Ammon's horn (tissue), 1 donor: ENCODE measurements around the gene SELENOI.
"Not testable (repeated sequence)": the region's sequence is repeated elsewhere in the genome, so short reads cannot be mapped to it uniquely, and the experiment has no call there.

Experiments used
- DNase-seq: peaks from one replicate; pipeline ENCODE4 v3.0.0-alpha.2; 2016; ENCODE audit warnings: low spot score

Gene SELENOI

GRCh38 chr2:26327291-26328272 is 18.4 kb upstream of the SELENOI start:
- DNase-seq = no peak

DNA sequence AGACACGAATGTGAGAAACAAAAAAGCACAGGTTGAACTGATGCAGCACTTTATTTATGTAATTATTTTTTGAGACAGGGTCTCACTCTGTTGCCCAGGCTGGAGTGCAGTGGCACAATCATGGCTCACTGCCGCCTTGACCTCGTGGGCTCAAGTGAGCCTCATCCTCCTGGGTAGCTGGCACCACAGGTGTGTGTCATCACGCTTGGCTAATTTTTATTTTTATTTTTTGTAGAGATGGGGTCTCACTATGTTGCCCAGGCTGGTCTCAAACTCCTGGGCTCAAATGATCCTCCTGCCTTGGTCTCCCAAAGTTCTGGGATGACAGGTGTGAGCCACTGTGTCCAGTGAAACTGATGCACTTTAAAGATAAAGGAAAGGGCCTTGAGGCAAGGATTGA is 16.9 kb upstream of the SELENOI start:
- not testable (repeated sequence) for DNase-seq

DNA sequence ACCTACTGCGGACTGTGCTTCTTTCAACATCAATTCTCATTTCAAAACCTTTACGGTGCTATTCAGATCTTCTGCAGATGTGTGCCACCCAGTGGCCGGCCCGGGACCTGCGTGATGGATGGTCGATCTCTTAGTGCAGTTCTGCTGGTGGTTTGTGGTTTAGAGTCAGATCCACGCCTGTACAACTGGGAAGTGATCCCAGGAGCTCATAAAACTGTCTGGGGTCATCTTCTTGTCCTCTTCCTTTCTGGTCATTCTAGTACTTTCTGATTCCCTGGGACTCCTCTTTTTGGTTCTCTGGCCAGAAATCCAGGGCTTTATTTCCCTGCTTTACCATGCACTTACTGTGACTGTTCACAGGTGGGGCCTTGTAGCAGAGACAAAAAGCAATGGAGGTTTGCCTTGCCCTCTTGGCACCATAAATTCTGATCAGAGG is 15.8 kb upstream of the SELENOI start:
- peak; percentile 92 for DNase-seq

GRCh38 chr2:26330604-26331003 is 15.3 kb upstream of the SELENOI start:
- DNase-seq = no peak

DNA sequence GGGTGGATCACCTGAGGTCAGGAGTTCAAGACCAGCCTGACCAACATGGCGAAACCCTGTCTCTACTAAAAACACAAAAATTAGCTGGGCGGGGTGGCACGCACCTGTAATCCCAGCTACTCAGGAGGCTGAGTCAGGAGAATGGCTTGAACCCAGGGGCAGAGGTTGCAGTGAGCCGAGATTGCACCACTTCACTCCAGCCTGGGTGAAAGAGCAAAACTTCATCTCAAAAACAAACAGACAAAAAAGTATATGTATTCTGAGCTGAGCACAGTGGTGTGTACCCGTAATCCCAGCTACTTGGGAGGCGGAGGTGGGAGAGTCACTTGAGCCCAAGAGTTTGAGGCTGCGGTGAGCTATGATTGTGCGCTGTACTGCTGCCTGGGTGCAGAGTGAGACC is 14.6 kb upstream of the SELENOI start:
- DNase-seq = not testable (repeated sequence)

- DNase-seq = no peak
Measured at GRCh38 chr2:26333293-26333692, 12.7 kb upstream of the SELENOI start.

DNA sequence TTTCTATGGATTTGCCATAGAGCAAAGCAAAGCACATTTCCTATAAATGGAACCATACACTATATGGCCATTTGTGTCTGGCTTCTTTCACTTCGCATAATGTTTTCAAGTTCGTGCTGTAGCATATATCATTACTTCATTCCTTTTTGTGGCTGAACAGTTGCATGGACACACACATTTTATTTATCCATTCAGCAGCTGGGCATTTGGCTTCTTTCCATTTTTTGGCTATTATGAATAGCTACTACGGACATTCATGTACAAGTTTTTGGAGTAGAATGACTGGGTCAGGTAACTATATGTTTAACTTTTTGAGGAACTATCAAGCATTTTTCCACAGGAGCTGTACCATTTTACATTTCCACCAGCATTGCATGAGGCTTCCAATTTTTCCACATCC is 10.7 kb upstream of the SELENOI start:
- DNase-seq = no peak

DNA sequence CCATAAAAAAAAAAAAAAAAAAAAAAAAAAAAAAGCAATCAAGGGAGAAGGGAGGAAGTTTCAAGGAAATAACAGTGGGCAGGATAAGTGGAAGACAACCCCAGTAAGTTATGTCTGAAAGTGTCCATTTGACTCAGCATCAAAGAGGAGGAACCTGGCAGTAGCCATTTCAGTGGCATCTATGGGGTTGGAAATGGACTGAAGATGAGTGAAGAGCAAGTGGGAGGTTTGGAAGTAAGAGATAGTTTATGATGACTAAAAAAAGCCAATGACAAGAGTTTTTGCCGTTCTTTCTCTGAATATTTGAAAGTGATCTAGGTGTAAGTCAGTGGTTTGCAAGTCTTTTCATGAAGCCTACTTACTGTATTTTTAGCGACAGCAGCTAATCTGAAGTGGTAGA is 9.2 kb upstream of the SELENOI start:
- DNase-seq = no peak

GRCh38 chr2:26337298-26337697 is 8.6 kb upstream of the SELENOI start:
- DNase-seq = no peak

- DNase-seq = no peak
Measured at GRCh38 chr2:26340831-26341230, 5.1 kb upstream of the SELENOI start.

GRCh38 chr2:26344581-26345282 is 1.2 kb upstream of the SELENOI start:
- DNase-seq = no peak

GRCh38 chr2:26345283-26345544 is 729 bp upstream of the SELENOI start:
- DNase-seq = no peak

- DNase-seq = peak; percentile 79
Measured at GRCh38 chr2:26346454-26347053, 611 bp downstream of the SELENOI start, which contains the start of gene ADGRF3. Gene ADGRF3 (minus strand): TSS chr2:26346789. CDS start chr2:26346234, 555 bp downstream.

DNA sequence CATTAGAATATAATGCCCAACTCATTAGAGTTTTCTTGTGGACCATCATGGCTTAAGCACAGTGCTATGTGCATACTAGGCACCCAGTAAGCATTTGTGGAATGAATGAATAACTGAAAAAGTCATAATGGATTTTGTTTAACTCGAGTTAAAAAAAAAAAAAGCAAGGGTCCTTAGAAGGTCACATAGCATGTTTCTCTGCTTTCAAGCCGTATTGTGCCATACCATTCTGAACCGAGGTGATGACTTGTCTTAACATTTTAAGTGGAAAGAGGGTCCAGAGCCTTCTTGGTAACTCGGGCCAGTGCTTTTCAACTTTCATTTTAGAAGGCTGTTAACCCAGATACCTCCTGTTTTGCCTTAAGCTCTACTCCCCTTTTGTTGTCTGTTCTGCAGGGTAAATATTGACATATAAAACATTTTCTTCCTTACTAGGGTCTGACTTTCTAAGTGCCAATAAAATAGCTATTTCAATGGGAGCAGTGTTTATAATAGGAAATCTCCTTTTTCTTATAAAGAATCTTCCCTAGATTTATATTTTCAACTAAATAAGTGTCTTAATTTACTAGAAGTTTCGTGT is 1.4 kb downstream of the SELENOI start:
- DNase-seq = no peak

GRCh38 chr2:26349690-26350089 is 3.7 kb downstream of the SELENOI start:
- DNase-seq = no peak

GRCh38 chr2:26351375-26352090 is 5.6 kb downstream of the SELENOI start:
- DNase-seq = no peak

- DNase-seq = no peak
Measured at GRCh38 chr2:26352892-26353291, 6.9 kb downstream of the SELENOI start.

GRCh38 chr2:26354469-26354868 is 8.5 kb downstream of the SELENOI start:
- DNase-seq = not testable (repeated sequence)

DNA sequence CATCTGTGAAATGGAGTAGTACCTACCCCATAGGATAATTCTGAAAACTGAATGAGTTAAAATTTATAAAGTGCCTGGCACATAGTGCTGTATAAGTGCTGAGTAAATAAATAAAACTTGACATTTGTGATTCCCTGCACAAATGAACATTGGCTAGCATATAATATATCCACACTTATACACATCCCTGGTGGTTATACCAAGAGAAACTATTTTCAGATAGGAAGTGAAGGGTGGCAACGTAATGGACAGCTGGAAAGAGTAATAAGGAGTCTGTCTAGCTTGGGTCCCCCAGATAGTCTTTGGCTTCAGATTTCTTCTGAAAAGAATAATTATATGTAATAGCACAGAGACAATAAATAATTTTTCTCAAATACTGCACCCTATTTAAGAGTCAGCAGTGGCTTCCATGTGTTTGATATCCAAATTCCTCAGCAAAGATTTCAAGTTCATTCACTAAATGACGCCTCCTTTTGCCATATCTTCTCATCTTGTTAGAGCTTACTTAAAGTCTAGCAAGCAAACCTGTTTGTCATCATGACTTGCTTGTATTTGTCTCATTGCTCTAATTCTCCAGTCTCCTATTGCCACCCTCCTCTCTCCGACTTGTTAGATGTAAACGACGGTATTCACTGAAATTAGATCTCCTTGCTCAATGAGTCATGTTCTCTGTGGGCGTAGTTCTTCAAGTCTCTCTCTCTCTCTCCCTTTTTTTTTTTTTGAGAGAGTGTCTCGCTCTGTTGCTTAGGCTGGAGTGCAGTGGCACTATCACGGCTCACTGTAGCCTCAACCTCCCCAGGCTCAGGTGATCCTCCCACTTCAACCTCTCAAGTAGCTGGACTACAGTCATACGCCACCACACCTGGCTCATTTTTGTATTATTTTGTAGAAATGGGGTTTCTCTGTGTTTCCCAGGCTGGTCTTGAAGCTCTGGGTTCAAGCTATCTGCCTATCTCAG is 9.4 kb downstream of the SELENOI start:
- DNase-seq = peak; percentile 19

- DNase-seq = no peak
Measured at GRCh38 chr2:26356111-26356510, 10.2 kb downstream of the SELENOI start.

DNA sequence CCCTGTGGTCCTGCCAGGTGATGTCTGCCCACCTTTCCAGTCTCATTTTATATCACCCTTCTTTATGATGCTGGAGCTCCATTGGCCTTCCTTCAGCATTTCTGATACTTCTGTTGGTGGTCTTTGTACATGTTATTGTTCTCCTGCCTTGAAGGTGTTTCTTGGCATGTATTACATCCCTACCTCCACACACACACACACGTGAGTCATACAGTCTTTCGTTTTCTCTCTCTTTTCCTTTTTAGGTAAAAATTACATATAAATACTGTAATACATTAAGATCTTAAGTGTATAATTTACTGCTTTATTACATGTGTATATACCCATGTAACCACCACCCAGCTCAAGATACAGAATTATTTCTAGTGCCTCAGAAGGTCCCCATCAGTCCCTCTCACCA is 10.8 kb downstream of the SELENOI start:
- no peak for DNase-seq
